Measurements from ENCODE around the gene STXBP4.
"Not testable (repeated sequence)": the region's sequence is repeated elsewhere in the genome, so short reads cannot be mapped to it uniquely, and the experiment has no call there.

Gene STXBP4

DNA sequence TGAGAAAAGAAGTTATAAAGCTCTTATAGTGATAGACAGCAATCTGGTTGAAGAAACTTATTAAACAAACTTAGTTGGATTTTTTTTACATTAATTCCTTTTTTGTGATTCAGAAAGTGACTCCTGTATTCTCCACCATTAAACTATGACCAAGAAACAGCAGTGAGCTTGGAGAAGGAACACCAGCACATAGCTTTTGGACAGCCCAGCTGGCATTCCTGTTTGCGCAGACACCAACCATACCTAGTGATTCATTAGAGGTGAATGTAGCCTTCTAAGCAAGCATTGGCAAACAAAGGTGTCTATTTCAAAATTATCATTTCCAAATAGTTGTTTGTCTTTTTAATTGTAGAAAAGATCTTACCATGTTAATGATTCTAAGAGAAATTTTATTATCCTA, 94.4 kb downstream of the STXBP4 start:
- no peak for DNase-seq

DNA sequence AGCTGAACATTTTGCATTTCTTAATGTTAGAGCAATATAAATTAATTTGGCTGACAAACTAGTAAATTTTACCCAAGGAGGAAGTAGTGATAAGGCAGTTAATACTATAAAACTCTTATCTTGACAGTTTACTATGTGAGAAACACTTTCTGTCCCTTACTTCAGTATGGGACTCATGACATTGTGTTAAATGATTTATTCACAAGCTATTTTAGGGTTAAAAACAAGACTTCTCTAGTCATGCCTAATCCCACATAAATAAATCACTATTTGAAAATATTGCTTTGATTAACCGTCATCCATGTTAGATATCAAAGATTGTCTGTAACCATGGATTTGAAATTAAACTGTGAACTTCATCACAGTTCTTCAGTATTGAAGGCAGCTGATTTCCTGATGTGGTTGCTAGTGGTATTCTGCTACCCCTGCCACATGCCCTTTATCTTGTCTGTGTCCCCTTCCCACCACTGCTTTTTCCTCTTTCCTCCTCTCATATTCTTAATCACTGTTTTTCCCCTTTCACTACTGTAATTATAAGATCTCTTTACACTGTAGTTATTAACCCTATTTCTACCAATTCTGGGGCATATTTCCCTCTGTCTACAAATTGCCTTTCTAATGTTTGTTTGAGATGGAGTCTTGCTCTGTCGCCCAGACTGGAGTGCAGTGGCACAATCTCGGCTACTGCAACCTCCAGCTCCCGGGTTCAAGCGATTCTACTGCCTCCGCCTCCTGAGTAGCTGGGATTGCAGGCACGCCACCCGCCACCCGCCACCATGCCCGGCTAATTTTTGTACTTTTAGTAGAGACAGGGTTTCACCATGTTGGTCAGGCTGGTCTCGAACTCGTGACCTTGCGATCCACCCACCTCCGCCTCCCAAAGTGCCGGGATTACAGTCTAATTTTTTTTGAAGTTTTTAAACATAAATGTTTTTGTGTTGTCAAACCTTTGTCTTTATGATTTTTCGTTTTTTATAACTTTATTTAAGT, 95.6 kb downstream of the STXBP4 start:
- DNase-seq, result no peak

DNA sequence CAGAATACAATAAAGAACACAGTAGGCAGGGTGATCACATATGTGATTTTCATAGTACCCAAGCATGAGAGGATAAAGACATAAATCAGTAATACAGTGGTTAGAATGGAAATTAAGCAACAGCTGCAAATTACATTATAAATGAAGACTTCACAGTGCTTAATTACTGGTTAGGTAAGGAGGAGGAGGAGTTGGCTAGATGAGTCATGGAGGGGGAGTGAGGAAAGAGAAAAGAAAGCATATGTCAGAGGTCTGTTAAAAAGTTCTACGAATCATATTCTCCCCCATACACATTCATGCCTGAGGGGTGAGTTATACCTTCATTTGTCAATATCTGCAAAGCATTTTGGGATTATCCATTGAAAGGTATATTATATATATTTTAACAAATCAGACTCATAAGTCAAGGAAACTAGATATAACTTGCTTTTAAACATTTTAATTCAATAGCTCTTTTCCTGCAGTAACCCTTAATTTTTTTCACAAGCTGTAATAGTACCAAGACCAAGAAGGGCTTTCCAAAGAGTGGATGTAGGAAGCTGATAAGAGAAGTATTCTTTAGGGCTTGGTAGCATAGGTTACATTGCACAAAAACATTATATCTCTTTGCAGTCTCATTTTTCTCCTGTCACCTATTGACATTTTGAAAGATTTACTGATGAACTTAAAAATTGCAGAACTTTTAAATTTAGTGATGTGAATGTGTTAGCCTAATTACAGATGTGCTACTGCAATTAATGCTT, 99.3 kb downstream of the STXBP4 start:
- no peak for DNase-seq

DNA sequence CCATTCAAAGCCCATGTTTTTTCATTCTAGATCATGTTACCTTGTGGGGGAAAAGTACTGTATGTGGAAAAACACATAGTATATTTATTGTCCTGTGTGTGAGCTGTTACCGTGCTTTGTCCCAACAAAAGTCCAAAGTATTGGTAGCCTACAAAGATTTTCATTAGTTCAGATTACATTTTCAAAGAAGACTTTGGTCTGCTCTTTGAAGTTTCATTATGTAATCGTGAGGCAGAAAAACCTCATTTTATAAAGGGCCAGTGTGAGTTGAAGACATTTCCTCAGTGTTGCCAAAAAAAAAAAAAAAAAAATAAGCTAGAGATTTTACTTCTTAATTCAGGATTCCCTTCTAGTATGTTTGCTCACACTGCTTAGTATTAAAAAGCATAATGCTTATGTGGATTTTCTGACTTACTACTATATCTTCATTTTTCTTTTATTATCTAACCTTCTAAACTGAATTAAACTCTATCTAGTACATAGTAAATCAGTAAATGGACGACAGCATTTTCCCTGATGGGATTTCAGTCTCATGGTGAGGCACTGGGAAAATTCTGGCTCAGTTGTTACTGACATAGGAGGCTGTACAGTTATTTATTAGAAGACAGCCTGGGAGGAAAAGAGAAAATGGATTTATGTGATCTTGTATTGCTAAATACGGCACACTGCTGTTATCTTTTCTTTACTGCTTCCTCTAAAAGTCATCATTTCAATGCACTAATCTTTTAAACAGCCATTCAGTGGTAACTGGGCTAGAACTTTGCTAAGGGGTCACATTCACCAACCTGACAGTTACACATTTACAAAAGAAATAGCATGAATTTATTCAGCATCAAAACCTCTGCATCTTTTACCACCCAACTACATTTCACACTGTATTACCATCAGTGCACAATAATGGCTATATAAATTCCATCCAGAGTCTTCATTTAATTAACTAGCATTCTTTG, 100.6 kb downstream of the STXBP4 start:
- no peak for DNase-seq

DNA sequence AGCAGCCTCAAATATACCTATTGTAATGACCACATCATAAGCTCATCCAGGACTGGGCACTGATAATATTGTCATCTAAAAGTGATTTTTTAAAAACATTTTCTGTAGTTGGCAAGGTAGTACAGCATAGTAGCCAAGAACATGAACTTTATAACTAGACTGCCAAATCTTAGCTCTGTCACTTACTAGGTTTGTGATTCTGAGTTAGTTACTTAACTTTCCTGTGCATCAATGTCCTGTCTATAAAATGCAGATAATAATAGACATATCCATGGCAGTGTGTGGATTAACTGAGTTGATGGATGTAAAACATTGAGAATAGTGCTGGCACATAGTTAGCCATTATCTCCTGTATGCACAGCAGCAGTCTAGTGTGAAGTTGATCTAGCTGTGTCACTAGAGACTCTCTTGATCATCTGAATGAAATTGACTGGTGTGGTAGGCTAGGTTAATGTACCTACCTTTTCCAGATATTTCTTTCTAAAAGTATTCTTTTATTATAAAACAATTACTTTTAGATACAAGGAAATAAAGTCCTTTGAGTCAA, 101.5 kb downstream of the STXBP4 start:
- DNase-seq, result no peak

DNA sequence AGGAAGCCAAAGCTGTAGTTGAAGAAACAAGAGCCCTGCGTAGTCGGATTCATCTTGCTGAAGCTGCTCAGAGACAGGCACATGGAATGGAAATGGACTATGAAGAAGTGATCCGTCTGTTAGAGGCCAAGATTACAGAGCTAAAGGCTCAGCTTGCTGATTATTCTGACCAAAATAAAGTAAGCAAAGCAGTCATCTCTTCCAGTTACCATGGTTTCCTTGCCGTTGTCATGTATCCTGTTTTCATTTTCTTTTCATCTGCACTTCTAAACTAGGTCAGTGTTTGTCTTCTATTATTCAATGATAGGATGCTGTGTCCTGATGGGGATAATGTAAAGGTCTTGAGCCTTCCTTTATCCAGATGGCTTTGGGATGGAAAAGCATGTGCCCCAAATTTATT, 104.3 kb downstream of the STXBP4 start:
- no peak for DNase-seq

DNA sequence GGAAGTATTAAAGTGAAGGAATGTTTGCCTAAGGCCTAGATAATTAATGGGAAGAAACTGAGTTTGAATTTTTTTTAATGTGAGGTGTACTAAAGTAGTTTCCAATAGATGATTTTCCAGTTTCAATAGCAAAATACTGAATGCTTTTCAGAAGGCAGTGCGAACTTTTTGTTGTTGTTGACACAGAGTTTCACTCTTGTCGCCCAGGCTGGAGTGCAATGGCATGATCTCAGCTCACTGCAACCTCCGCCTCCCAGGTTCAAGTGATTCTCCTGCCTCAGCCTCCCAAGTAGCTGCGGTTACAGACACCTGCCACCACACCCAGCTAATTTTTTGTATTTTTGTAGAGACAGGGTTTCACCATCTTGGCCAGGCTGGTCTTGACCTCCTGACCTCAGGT, 104.9 kb downstream of the STXBP4 start:
- not testable (repeated sequence) for DNase-seq

DNA sequence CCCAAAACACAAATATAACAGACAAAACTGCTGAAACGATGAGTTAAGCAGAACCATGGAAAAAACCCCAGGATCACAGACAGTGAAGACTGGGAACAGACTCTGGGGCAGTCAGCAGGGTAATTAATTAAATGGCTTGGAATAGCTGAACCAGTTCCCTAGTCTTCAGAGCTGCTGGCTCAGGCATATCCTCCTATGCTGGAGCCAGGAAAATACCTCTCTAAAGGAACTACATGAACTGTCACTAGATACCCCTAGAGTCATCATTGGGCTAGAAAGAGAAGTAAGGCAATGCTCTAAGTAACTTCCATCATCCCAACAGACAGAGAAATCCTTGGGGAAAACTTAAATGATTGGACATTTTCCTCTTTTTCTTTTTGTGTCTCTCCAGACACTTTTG, 113.0 kb downstream of the STXBP4 start:
- no peak for DNase-seq

DNA sequence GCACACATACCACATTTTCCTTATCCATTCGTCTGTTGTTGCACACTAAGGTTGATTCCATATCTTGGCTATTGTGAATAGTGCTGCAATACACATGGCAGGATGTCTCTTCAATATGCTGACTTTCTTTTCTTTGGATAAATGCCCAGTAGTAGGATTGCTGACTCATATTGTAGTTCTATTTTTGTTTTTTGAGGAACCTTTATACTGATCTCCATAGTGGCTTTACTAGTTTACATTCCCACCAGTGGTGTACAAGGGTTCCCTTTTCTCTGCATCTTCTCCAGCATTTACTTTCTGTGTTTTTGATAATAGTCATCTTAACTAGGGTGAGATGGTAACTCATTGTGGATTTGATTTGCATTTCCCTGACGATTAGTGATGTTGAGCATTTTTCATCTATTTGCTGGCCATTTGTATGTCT, 118.1 kb downstream of the STXBP4 start:
- no peak for DNase-seq

DNA sequence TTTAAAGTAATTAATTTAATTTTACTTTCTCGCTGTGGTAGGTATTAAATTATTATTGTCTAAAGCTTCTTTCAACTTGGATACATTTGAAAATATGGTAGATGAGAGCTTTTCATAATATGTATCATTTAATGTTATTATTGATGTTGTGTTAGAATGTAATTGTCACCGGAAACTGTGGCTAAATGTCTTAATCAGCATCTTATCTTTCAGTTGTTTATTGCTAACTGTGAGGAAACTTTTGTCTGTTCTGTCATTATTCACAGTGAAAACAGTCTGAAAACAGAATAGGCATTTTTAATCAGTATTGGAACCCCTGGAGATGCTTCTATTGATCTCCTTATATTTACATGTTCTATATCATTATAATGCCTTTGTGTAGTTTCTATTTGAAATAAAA, 120.7 kb downstream of the STXBP4 start:
- DNase-seq, result no peak

DNA sequence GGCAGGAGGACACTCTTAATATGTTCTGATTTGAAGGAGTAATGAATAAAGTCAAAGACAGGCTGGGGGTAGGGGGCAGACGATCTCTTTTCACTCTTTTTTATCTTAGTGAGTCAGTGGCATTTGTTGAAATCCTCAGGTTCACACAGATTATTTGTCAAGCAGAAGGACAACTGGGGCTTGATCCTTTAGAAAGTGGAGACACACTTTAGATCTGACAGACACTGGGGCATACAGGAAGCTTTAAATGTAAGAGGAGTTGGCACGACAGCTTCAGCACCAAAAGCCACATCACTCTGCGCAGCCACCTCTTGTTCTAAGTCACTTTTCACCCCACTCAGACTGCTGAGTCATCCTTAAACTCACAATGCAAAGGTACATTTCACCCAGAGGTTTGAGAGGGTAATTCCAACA, 121.5 kb downstream of the STXBP4 start:
- peak; percentile 10 for DNase-seq

DNA sequence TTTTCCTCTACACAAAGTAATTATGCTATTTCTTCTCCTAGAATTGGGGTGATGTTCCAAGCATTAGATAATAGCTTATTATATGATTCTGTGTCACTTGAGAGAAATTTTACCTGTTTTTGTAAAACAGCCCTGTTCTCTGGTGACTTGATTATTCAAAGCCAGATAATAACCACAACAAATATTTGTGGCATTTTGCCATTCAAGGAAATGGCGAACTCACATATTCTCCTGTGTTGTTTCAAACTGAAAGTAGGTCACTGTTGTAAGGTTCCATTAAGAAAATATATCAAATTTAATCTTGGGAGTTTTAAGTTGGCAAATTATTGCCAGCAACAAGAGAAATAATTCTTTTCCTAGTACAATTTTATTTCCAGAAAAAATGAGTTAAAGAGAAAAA, 124.8 kb downstream of the STXBP4 start:
- DNase-seq, result no peak

DNA sequence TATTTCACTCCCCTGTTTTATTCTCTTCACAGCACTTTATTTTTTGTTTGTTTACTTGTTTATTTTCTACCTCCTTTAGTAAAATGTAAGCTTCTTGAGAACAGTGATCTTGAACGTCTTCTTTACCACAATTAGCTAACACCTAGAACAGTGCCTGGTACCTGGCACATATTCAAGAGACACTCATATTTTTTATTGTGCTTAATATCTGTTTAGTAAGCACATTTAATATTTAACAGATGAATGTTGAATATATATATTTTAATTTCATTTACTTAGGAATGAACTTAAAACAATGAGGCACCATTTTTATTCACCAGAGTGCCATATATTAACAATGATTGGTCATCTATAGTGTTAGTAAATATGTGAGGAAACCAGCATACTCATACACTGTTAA, 130.2 kb downstream of the STXBP4 start:
- DNase-seq, result no peak

DNA sequence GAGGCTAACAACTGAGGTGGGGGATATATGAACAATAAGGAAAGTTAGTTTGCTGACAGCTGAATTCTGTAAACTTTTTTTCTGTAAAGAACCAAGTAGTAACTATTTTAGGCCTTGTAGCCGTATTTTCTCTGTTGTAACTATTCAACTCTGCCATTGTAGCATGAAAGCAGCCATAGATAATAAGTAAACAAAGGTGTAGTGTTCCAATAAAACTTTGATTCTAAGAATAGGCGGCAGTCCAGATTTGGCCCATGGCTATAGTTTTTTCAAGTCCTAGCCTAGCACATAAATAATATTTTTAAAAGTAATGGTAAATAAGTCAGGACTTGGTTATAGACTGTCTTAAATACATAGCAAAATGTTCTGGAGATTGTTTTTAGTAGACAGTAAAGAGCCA, 142.0 kb downstream of the STXBP4 start:
- no peak for DNase-seq

DNA sequence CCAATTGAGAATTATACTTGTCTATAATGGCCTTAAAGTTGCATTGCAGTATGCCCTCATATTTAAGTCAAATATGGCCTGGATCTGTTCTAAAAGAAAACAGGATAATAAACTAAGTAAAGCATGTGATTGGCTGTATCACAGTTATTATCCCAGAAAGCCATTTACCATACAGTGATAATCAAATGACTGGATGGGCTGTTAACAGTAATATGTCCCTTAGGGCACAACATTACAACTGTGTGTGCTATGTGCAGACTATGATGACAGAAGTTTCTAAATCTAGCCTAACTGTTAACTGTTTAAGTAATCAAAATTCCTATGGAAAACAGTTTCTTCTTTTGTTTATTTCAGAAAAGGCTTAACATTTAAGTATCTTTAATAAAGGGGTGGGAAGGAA, 145.7 kb downstream of the STXBP4 start:
- DNase-seq, result no peak

DNA sequence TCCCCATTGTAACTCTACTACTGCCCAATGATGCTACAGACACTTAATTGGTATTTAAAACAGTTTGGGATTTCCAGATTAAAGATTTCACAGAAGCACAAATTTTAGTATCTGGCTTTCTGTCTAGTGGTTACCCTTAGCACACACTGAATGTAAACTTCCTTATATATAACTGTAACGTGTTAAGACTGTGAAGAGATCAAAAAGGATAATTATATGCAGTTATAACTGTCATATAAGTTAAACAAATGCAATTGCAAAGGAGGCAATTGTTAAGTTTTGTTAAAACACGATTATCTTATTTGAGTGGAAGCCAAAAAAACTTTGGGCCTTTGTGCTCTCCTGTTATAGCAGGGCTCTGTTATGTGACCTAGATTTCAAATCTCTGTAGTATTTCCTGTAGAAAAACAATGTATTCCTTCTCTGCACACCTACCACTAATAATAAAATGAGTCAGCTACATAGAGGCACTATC, 147.9 kb downstream of the STXBP4 start:
- no peak for DNase-seq

DNA sequence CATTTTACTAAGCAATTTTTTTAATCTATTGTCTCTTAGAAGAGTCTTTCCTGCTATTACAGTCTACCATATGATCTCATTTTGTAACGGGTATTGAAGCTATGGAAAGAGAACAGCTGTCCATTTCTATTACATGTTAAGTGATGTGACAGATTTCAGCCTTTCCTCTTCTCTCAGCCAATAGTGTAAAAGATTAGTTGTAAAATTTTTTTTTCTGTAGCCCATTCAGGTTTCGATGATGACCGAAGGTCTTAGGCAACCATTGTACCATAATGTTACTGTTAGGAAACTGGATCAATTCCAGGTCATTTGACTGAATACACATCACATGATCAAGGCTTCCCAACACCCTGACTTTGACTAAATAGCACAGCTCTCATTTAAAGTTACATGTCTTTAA, 148.6 kb downstream of the STXBP4 start:
- no peak for DNase-seq

DNA sequence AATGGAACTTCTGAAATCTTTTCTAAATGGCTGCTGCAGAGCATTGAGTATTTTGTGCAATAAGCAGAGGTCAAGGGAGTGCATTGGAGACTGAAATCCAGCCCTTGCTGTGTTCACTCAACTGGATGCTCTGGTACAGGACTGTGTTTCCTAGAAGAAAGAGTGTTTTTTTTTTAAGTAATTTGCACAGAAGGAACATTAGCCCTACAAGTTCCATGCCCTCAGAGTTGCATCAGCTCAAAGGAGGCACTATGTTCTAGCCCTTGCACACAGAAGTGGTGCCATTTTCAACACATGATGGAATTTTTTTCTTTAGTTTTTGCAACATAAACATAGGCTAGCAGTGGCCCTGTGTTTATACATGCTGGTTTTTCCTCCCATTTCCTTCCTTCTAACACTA, 152.1 kb downstream of the STXBP4 start:
- no peak for DNase-seq

DNA sequence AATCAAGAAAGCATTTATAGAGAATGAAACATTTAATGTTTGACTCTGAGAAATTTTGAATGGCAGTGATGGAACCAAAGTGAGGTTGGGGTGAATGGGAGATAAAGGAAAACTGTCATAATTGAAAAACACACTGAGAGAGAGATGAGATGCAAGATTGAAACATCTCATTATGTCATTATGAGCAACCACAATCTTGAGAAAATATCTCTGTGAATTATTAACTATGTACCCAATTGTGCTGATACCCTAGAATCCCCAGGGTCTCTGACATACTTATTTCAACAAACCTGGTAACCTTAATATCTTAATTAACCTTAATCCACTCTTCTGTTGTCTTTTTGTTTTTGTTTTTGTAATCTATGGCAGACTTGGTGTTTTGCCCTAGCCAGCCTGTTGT, 152.7 kb downstream of the STXBP4 start:
- no peak for DNase-seq

DNA sequence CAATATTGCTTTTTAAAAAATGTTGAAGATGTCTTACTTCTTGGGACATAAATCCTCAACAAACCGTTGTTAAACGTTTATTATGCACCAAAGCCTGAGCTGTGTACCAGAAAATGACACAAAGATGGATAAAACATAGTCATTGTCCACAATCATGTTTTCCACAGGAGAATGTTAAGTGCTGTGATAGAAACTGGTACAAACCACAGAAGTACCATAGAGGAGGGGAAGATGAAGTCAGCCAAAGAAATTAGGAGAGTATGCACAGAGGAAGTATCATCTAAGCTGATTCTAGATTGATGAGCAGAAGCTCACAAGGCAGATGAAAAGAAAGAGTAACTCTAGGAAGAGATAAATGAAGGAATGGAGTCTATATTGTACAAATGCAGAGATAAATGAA, 153.5 kb downstream of the STXBP4 start:
- no peak for DNase-seq

DNA sequence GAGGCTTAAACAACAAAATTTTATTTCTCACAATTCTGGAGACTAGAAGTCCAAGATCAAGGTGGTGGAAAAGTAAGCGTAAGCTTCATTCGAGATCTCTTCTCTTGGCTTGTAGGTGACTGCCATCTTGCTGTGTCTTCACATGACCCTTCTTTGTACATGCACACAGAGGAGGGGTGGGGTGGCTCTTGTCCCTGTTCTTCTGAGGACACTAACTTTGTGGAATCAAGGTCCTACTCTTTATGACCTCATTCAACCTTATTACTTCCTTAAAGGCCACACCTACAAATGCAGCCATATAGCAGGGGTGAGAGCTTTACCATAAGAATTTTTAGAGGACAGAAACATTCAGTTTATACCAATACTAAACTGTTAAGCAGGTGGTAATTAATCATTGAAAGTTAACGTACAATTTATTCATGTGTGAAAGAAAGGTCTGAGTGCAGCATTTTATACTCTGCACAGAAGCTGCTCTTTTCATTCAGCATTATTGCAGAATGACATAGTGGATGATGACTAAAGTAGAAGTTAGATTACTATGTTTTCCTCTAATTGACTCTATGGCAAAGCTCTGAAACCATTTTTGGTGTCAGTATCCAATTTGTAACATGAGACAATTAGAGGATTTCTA, 156.3 kb downstream of the STXBP4 start:
- no peak for DNase-seq

DNA sequence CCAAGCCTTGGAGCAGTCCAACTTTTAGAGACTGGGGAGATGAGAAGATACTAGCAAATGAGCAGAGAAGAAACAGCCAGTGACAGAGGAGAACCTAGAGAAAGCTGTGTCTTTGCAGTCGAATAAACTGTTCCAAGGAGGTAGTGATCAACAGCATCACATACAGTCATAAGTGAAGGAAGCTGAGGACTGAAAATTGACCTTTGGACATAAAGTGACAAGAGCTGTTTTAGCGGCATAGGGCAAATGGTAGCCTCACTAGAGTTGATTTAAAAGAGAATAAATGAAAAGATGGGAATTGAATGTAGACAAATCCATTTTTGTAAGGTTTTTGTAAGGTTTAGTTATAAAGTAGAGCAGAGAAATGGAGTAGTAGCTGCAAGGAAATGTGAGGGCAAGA, 165.0 kb downstream of the STXBP4 start:
- DNase-seq, result no peak

Measured in stimulated activated CD4-positive, alpha-beta T cell treated with anti-CD3 and anti-CD28 coated beads, Interleukin-12 subunit alpha, Interleukin-12 subunit beta, amount 100 ng/mL, for 4 hours (primary cell).